Epithelial cell of proximal tubule (primary cell): Measurements from ENCODE around the gene RASAL1. TPM values are rescaled to one million over a fixed set of nuclear protein-coding genes. Genes with fewer than 3 reads are reported as not detected.

Experiments
- DNase-seq: peaks from one replicate; pipeline ENCODE4 v3.0.0-alpha.2; 2011; ENCODE audit warnings: low read depth
- H3K4me3 ChIP-seq: 2 replicates; pipeline ENCODE4 v1.5.1; 2011; ENCODE audit warnings: low read depth, mild to moderate bottlenecking, low read length
- CTCF ChIP-seq: conservative IDR thresholded peaks from 2 replicates; pipeline ENCODE4 v1.5.1; 2012; ENCODE audit warnings: low read depth, mild to moderate bottlenecking, low read length
- total RNA-seq: library from RNA; depleted of rRNA; stranded (reverse); fragments of >200 nt; gene quantifications from 2 replicates; pipeline ENCODE4 v1.2.3, GENCODE V29; 2015

Gene RASAL1
- total RNA-seq, 1 donor from 2014 or later: 2.0 TPM

GRCh38 chr12:113162102-113163029 lies 26.8 kb upstream of the RASAL1 start:
- DNase-seq: no peak
- no peak for TF ChIP-seq CTCF

GRCh38 chr12:113161415-113162016 lies 26.0 kb upstream of the RASAL1 start:
- no peak for DNase-seq
- TF ChIP-seq CTCF: no peak
- no peak overlapping the region for H3K4me3 ChIP-seq

More at GRCh38 chr12:113162102-113163029, 26.8 kb upstream of the RASAL1 start:
- H3K4me3 ChIP-seq: no peak overlapping the region

GRCh38 chr12:113159937-113160336 lies 24.4 kb upstream of the RASAL1 start:
- DNase-seq: no peak
- TF ChIP-seq CTCF: no peak
- no peak overlapping the region for H3K4me3 ChIP-seq

DNA sequence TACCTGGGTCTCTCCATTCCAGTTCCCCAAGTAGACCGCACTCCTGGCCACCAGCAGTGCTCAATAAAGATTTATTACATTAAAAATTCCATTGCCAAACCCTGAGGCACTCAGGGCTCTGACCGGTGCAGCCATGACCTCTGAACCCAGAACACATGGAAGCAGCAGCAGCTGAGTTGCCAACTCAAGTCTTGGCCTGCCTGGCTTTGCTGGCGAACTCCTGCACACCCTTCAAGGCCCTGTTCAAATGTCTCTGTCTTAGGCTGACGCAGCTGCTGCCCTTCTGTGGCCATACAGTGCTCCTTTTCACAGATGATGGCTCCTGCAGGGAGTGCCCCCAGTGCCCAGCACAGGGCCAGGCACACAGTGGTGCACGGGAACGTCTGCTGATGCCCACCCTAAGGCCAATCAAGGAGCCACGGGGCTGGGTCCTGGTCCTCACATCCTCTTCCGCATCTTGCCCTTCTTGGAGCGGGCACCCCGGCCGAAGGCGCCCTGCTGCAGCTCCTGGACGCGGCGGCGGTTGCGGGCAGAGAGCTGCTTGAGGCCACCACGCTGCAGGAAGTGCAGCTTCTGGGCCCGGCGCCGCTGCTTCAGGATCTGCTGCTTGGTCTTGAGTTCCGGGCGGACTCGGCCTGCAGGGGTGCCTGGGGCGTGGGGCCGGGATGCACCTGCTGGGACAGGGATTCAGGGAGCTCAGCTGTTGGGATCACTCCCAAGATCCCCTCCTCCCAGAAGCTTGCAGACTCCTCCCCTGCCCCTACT lies 23.1 kb upstream of the RASAL1 start:
- DNase-seq: no peak
- TF ChIP-seq CTCF: no peak

DNA sequence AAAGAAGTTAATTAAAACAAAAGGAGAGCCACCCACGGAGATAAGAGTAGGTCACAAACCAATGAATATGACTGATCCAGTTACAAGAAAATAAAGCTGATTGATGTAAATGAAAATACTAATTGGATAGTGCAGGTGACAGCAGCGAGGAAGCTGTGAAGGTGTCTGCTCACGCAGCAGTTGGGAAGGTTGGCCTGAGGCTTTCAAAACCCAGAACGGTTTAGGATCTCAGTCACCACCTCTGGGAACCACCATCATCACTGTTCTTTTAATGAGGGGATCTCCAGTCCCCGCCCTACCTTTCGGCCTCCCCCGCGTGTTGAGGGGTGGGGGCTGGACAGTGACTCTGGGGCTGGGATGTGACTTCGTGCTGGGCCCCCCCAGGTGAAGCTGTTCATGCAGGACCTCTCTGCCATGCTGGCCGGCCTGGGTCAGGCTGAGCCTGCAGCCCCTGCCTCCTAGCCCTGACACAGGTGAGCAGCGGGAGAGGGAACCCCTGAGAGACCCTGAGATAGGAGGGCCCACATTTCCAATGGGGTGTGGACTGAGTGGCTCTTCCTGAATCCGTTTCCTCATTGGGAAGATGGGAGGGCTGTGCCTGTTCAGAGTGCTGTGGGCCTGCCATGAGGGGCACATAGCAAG lies 21.8 kb upstream of the RASAL1 start:
- DNase-seq: no peak
- no peak overlapping the region for H3K4me3 ChIP-seq
- no peak for TF ChIP-seq CTCF

More for the DNA sequence above, 23.1 kb upstream of the RASAL1 start:
- H3K4me3 ChIP-seq: no peak overlapping the region

DNA sequence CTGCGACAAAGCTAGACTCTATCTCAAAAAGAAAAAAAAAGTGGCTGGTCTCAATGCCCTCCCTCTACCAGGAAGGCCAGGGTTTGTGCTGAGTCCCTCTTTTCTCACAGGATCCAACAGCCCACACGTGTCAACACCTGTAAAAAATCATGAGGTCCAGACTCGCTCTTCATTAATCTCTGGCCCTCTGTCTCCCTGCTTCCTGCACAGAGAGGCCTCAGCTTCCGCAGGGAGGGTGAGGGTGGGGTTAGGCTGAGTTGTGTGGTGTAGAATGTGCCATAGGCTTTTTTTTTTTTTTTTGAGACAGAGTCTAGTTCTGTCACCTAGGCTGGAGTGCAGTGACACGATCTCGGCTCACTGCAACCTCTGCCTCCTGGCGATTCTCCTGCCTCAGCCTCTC lies 20.1 kb upstream of the RASAL1 start:
- DNase-seq: no peak
- no peak overlapping the region for H3K4me3 ChIP-seq
- no peak for TF ChIP-seq CTCF
